Neural crest cell (in vitro differentiated cells): ENCODE results near the gene CYP24A1. TPM values are rescaled to one million over a fixed set of nuclear protein-coding genes. Genes with fewer than 3 reads are reported as not detected.

Experiments
- DNase-seq: peaks from one replicate; pipeline ENCODE4 v3.0.0; 2021; ENCODE audit warnings: low read depth, mixed read lengths, low spot score
- H3K27ac Mint-ChIP-seq: one replicate; pipeline ENCODE4 v1.8.0; 2021; ENCODE audit warnings: mild to moderate bottlenecking, mixed read lengths; ENCODE audit not compliant: unreplicated experiment
- H3K27me3 Mint-ChIP-seq: 2 replicates; pipeline ENCODE4 v1.8.0; 2021; ENCODE audit warnings: low read depth, mild to moderate bottlenecking, mixed read lengths
- H3K36me3 Mint-ChIP-seq: 2 replicates; pipeline ENCODE4 v1.8.0; 2021; ENCODE audit warnings: low read depth, mild to moderate bottlenecking, mixed read lengths
- H3K4me1 Mint-ChIP-seq: 2 replicates; pipeline ENCODE4 v1.8.0; 2021; ENCODE audit warnings: mixed read lengths
- H3K4me3 Mint-ChIP-seq: one replicate; pipeline ENCODE4 v1.8.0; 2021; ENCODE audit warnings: mild to moderate bottlenecking, mixed read lengths
- H3K9me3 Mint-ChIP-seq: 2 replicates; pipeline ENCODE4 v1.8.0; 2021; ENCODE audit warnings: mixed read lengths
- total RNA-seq: library from RNA; stranded (reverse); gene quantifications from 2 replicates; pipeline ENCODE4 v1.2.1, GENCODE V29; 2021
- TF ChIP-seq, protein P1 (sequence below): fragments of 200-600 bp; sonication (generic); conservative IDR thresholded peaks from 2 replicates; pipeline ENCODE4 v1.5.0; 2021; ENCODE audit warnings: antibody characterized with exemption, mild to moderate bottlenecking

Gene CYP24A1
- total RNA-seq, 1 donor from 2014 or later = 0.93 TPM

DNA sequence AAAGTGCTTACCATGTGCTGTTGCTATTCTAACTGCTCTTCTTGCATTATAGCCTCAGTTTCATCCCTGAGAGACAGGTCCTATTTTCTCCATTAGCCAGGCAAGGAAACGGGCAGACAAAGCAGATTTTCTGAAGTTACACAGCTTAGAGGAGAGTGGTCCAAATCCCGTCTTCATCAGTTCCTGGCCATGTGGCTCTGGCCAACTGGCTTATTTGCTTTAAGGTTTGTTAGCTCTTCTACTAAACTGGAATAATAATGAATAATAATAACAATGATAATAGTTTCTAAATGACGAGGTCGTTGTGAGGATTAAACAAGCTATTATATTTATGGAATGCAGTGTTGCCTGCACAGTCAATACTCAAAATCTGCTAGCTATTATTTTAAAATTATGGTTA is 67.6 kb downstream of the CYP24A1 start:
- Mint-ChIP-seq H3K27ac (no peak overlapping the region), H3K36me3 (no peaks in the 10 kb centered on the region), H3K9me3 (no peaks in the 10 kb centered on the region)

DNA sequence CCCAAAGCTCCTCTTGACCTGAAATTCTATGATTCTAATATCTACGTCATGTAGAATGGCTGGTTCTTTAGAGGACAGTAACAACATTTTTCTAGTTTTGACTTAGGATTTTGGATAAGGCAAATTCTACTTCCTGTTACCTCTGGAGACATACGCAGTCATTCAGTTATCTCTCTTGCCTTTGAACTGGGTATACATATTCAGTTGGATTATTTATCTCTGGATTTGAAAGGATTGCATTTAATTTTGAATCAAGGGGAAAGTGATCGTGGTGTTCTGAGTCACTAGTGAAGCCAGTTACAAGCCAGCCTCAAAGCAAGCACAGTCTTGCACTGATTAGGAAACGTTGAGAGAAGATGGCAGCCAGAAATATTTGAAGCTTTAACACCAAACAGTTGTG is 68.1 kb downstream of the CYP24A1 start:
- H3K27ac Mint-ChIP-seq = no peak overlapping the region
- DNase-seq = no peak
- H3K36me3 Mint-ChIP-seq = no peaks in the 10 kb centered on the region
- H3K4me3 Mint-ChIP-seq = no peak overlapping the region
- no peaks in the 10 kb centered on the region for H3K27me3 Mint-ChIP-seq
- no peaks in the 10 kb centered on the region for H3K4me1 Mint-ChIP-seq
- TF ChIP-seq, protein P1, sequence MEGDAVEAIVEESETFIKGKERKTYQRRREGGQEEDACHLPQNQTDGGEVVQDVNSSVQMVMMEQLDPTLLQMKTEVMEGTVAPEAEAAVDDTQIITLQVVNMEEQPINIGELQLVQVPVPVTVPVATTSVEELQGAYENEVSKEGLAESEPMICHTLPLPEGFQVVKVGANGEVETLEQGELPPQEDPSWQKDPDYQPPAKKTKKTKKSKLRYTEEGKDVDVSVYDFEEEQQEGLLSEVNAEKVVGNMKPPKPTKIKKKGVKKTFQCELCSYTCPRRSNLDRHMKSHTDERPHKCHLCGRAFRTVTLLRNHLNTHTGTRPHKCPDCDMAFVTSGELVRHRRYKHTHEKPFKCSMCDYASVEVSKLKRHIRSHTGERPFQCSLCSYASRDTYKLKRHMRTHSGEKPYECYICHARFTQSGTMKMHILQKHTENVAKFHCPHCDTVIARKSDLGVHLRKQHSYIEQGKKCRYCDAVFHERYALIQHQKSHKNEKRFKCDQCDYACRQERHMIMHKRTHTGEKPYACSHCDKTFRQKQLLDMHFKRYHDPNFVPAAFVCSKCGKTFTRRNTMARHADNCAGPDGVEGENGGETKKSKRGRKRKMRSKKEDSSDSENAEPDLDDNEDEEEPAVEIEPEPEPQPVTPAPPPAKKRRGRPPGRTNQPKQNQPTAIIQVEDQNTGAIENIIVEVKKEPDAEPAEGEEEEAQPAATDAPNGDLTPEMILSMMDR = no peak
- no peaks in the 10 kb centered on the region for H3K9me3 Mint-ChIP-seq

More for the DNA sequence above, 67.6 kb downstream of the CYP24A1 start:
- Mint-ChIP-seq H3K27me3 (no peaks in the 10 kb centered on the region), H3K4me3 (no peak overlapping the region), H3K4me1 (no peaks in the 10 kb centered on the region)
- DNase-seq = no peak
- TF ChIP-seq, protein P1 = no peak

DNA sequence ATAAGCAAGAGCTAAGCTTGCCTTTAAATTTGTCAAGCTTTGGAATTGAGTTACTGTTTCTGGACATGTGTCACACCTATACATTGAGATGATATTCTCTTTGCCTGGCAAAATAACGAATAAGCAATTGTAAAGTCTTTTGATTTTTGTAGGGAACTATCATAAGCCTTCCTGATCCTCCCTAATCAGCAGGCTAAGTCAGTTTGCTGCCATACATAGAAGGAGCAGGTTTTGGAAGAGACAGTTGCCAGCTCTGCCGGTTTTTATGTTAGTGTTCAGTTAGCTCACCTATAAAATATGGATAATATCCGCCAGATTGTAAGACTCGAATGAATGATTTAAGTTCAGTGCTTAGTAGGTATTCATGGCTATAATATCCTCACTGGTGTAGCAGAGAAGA is 69.0 kb downstream of the CYP24A1 start:
- Mint-ChIP-seq H3K36me3 (no peaks in the 10 kb centered on the region), H3K27me3 (no peaks in the 10 kb centered on the region), H3K4me3 (no peak overlapping the region), H3K9me3 (no peaks in the 10 kb centered on the region), H3K27ac (no peak overlapping the region), H3K4me1 (no peaks in the 10 kb centered on the region)
- TF ChIP-seq, protein P1 = no peak
- no peak for DNase-seq

DNA sequence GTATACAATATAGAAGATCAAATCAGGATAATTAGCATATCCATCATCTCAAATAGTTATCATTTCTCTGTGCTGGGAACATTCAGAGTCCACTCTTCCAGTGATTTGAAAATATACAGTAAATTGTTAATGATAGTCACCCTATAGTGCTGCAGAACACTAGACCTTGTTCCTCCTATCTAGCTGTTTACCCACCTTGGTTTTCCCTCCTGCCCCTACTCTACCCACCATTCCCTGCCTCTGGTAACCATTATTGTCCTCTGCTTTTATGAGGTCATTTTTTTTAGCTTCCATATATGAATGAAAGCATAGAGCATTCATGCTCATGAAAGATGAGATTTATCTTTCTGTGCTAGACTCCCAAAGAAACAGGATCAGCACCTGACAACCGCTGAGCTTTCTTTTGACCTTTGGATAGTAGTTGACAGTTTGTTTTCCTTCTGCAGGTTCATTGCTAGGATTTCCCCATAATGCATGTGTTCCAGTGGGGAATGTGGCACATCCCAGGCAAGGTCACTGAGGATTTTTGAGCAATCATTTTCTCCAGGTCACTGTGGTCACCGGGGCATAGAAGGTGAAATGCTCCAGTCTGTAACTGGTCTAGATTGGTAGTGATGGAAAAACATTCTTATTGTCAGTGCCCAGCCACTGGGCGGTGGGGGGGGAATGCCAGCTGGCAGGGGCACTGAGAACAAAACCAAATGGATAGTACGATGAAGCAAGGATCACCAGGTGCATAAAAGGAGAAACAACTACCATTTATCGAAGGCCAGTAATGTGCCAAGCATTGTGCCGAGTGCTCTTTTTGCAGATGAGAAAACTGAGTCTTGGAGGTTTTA is 69.8 kb downstream of the CYP24A1 start:
- no peaks in the 10 kb centered on the region for H3K36me3 Mint-ChIP-seq
- H3K9me3 Mint-ChIP-seq = no peaks in the 10 kb centered on the region

More for the DNA sequence above, 69.8 kb downstream of the CYP24A1 start:
- no peaks in the 10 kb centered on the region for H3K27me3 Mint-ChIP-seq
- no peak overlapping the region for H3K4me3 Mint-ChIP-seq
- no peaks in the 10 kb centered on the region for H3K4me1 Mint-ChIP-seq
- TF ChIP-seq, protein P1 = no peak
- no peak for DNase-seq
- no peak overlapping the region for H3K27ac Mint-ChIP-seq

Other genes with a start within 250 kb of the CYP24A1 start
- not detected in 2 replicates for gene BCAS1, start 103.4 kb downstream of the CYP24A1 start, total RNA-seq
- gene PFDN4, start 34.1 kb upstream of the CYP24A1 start, total RNA-seq = 32.0 and 34.7 TPM in 2 replicates